AG04449 (cell line): ENCODE results near the gene ZNF407.
"Not testable (repeated sequence)": the region's sequence is repeated elsewhere in the genome, so short reads cannot be mapped to it uniquely, and the experiment has no call there.

Experiments used
- CTCF ChIA-PET: fragments of 350-600 bp; formaldehyde crosslinking; extraction: SDS; loops from one replicate; lab custom pipeline; 2021; ENCODE audit warnings: antibody characterized with exemption; lab: Yijun Ruan, JAX
- POLR2A ChIA-PET: fragments of 400-600, 350-600 bp; formaldehyde crosslinking; extraction: SDS; loops from one replicate; lab custom pipeline; 2020; ENCODE audit warnings: antibody characterized with exemption, inconsistent platforms; lab: Yijun Ruan, JAX
- DNase-seq: peaks from one replicate; pipeline ENCODE4 v3.0.0-alpha.2; 2010; ENCODE audit warnings: low read depth, low spot score
- H3K4me3 ChIP-seq: 2 replicates; pipeline ENCODE4 v1.5.1; 2011; ENCODE audit warnings: low read depth, mild to moderate bottlenecking, control low read depth, low read length
- TF ChIP-seq, protein P1 (sequence below): IDR thresholded peaks from one replicate; pipeline ENCODE4 v1.5.1; 2011; ENCODE audit warnings: mild to moderate bottlenecking, moderate library complexity, low read length, control low read depth, inconsistent platforms; ENCODE audit not compliant: insufficient read depth; ENCODE audit errors: missing control alignments

Gene ZNF407

DNA sequence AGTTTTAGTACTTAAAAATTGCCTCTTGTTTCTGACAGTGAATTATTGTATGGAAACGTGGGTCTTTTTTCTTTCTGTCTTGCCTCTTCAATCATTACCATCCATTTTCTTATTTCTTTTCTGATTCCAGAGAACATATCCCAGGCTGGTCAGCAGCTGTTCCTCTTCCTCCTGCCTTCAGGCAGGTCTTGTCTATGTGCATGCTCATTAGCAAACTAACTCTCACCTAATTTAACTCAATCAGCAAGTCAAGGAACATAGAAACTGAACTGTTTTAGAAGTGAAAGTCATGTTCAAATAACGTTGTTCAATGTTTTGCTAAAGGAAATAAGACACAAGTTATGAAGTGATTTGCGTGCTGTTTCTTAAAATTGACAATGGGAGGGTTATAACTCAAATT lies 369.8 kb downstream of the ZNF407 start:
- no peak overlapping the region for H3K4me3 ChIP-seq
- ChIA-PET POLR2A (no interaction called here), CTCF (interaction anchor here (1.2 kb wide), 1 partner anchor 222 kb away, joined by 3 read pairs; no protein-coding TSS in a partner anchor)
- no peak for DNase-seq
- TF ChIP-seq, protein P1, sequence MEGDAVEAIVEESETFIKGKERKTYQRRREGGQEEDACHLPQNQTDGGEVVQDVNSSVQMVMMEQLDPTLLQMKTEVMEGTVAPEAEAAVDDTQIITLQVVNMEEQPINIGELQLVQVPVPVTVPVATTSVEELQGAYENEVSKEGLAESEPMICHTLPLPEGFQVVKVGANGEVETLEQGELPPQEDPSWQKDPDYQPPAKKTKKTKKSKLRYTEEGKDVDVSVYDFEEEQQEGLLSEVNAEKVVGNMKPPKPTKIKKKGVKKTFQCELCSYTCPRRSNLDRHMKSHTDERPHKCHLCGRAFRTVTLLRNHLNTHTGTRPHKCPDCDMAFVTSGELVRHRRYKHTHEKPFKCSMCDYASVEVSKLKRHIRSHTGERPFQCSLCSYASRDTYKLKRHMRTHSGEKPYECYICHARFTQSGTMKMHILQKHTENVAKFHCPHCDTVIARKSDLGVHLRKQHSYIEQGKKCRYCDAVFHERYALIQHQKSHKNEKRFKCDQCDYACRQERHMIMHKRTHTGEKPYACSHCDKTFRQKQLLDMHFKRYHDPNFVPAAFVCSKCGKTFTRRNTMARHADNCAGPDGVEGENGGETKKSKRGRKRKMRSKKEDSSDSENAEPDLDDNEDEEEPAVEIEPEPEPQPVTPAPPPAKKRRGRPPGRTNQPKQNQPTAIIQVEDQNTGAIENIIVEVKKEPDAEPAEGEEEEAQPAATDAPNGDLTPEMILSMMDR = no peak

- TF ChIP-seq, protein P1 = no peak
- H3K4me3 ChIP-seq = no peak overlapping the region
- no peak for DNase-seq
- ChIA-PET POLR2A (no interaction called here), CTCF (interaction anchor here (1.3 kb wide), 1 partner anchor 316 kb away, joined by 3 read pairs; no protein-coding TSS in a partner anchor)
These were observed 370.3 kb downstream of the ZNF407 start for GRCh38 chr18:74967979-74968378.

DNA sequence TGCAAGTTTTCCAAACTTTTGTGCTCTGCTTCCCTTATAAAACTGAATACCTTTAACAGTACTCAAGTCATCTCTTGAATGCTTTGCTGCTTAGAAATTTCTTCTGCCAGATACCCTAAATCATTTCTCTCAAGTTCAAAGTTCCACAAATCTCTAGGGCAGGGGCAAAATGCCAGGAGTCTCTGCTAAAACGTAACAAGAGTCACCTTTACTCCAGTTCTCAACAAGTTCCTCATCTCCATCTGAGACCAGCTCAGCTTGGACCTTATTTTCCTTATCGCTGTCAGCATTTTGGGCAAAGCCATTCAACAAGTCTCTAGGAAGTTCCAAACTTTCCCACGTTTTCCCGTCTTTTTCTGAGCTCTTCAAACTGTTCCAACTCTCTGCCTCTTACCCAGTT lies 373.7 kb downstream of the ZNF407 start:
- DNase-seq, POLR2A ChIA-PET, CTCF ChIA-PET, H3K4me3 ChIP-seq: not testable (repeated sequence)

DNA sequence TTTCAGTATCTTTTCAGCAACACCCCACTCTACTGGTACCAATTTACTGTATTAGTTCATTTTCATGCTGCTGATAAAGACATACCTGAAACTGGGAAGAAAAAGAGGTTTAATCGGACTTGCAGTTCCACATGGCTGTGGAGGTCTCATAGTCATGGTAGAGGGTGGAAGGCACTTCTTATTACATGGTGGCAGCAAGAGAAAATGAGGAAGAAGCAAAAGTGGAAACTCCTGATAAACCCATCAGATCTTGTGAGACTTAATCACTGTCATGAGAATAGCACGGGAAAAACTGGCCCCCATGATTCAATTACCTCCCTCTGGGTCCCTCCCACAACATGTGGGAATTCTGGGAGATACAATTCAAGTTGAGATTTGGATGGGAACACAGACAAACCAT lies 374.1 kb downstream of the ZNF407 start:
- DNase-seq, POLR2A ChIA-PET, H3K4me3 ChIP-seq: not testable (repeated sequence)
- CTCF ChIA-PET = interaction anchor here (1.1 to 1.3 kb wide), 4 partner anchors 8 to 756 kb away, joined by 3 to 7 read pairs (median 3); no protein-coding TSS in a partner anchor

DNA sequence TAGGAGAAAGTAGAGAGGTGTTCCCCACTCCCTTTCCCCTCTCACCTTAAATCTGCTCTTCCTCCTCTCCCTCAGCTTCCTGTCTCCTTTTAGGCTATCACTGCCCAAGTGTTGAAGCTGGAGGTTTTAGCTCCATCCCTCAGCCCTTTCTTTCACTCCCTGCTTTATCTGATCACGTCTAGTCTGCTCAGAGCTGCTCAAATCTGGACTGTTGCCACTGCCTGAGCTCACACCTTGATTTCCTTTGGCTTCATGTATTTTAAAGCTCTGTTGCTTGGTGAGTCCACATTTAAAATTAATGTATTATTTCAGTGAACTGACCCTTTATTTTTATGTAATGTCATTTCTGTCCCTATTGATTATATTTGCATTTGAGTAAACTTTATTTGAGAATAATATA lies 374.7 kb downstream of the ZNF407 start:
- no peak for DNase-seq
- ChIA-PET POLR2A (no interaction called here), CTCF (interaction anchor here (1.1 to 1.3 kb wide), 4 partner anchors 9 to 755 kb away, joined by 3 to 7 read pairs (median 3); no protein-coding TSS in a partner anchor)
- TF ChIP-seq, protein P1 = no peak
- H3K4me3 ChIP-seq = no peak overlapping the region

DNA sequence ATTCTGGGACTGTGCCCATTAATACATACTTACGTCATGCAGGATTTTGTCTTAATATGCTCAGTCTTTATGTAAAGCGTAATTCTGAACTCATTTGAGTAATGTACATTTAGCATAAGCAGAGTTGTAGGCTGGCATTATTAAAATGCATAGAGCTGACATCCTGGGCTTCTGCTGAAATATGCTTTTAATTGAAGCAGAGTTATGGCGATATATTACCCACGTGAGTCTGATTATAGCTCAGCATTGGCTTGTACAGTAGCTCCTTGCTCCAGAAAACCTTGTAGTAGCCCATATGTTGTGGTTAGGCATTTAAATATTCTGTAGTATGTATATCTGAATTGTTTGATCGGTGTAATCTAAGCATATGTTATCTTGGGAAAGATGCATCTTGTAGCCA lies 377.3 kb downstream of the ZNF407 start:
- ChIA-PET CTCF (no interaction called here), POLR2A (no interaction called here)
- H3K4me3 ChIP-seq = no peak overlapping the region
- TF ChIP-seq, protein P1 = no peak
- DNase-seq = no peak

GRCh38 chr18:74976331-74976909 lies 378.8 kb downstream of the ZNF407 start:
- ChIA-PET POLR2A (no interaction called here), CTCF (interaction anchor here (1.2 to 1.4 kb wide), 3 partner anchors 11 to 311 kb away, joined by 3 to 4 read pairs (median 3); no protein-coding TSS in a partner anchor)

More at GRCh38 chr18:74976331-74976909, 378.8 kb downstream of the ZNF407 start:
- no peak for DNase-seq
- H3K4me3 ChIP-seq = no peak overlapping the region
- TF ChIP-seq, protein P1 = no peak
